ENCODE results near the gene TULP4. TPM values are rescaled to one million over a fixed set of nuclear protein-coding genes. Genes with fewer than 3 reads are reported as not detected.
A peak's percentile ranks its signal among the peaks of the same experiment; 100 is the strongest.
"Not testable (repeated sequence)": the region's sequence is repeated elsewhere in the genome, so short reads cannot be mapped to it uniquely, and the experiment has no call there.

Gene TULP4
- total RNA-seq, 1 donor from 2014 or later: 55.1 TPM

- peak in 1 of 2 donors; percentile 64 for DNase-seq (ENCODE audit: low read depth in 2 of 2)
These were observed 14.9 kb downstream of the TULP4 start for GRCh38 chr6:158327211-158327610.

GRCh38 chr6:158328952-158329351 lies 16.7 kb downstream of the TULP4 start:
- no peak for DNase-seq (ENCODE audit: low read depth in 2 of 2)

- DNase-seq (ENCODE audit: low read depth in 2 of 2): peak in 1 of 2 donors; percentile 37
These were observed 17.3 kb downstream of the TULP4 start for GRCh38 chr6:158329531-158329930.

- DNase-seq (ENCODE audit: low read depth in 2 of 2): no peak
These were observed 17.8 kb downstream of the TULP4 start for GRCh38 chr6:158330016-158330415.

- no peak for DNase-seq (ENCODE audit: low read depth in 2 of 2)
These were observed 20.0 kb downstream of the TULP4 start for GRCh38 chr6:158332237-158332636.

- no peak for DNase-seq (ENCODE audit: low read depth in 2 of 2)
These were observed 20.8 kb downstream of the TULP4 start for GRCh38 chr6:158333094-158333493.

- no peak for DNase-seq (ENCODE audit: low read depth in 2 of 2)
These were observed 22.3 kb downstream of the TULP4 start for GRCh38 chr6:158334534-158334933.

- DNase-seq (ENCODE audit: low read depth in 2 of 2): no peak
These were observed 25.1 kb downstream of the TULP4 start for GRCh38 chr6:158337332-158337731.

GRCh38 chr6:158338311-158339112 lies 26.2 kb downstream of the TULP4 start:
- no peak for DNase-seq (ENCODE audit: low read depth in 2 of 2)

- not testable (repeated sequence) for DNase-seq (ENCODE audit: low read depth in 2 of 2)
These were observed 26.9 kb downstream of the TULP4 start for GRCh38 chr6:158339197-158339596.

- no peak for DNase-seq (ENCODE audit: low read depth in 2 of 2)
These were observed 28.0 kb downstream of the TULP4 start for GRCh38 chr6:158340252-158340651.

- DNase-seq (ENCODE audit: low read depth in 2 of 2): no peak
These were observed 32.3 kb downstream of the TULP4 start for GRCh38 chr6:158344534-158344933.

GRCh38 chr6:158345444-158345843 lies 33.2 kb downstream of the TULP4 start:
- not testable (repeated sequence) for DNase-seq (ENCODE audit: low read depth in 2 of 2)

- peak in 1 of 2 donors; percentile 5 for DNase-seq (ENCODE audit: low read depth in 2 of 2)
These were observed 35.1 kb downstream of the TULP4 start for GRCh38 chr6:158347335-158347734.

- DNase-seq (ENCODE audit: low read depth in 2 of 2): not testable (repeated sequence)
These were observed 36.7 kb downstream of the TULP4 start for GRCh38 chr6:158348737-158349504.

GRCh38 chr6:158349505-158350275 lies 37.4 kb downstream of the TULP4 start:
- not testable (repeated sequence) for DNase-seq (ENCODE audit: low read depth in 2 of 2)

- not testable (repeated sequence) for DNase-seq (ENCODE audit: low read depth in 2 of 2)
These were observed 38.5 kb downstream of the TULP4 start for GRCh38 chr6:158350731-158351130.

GRCh38 chr6:158353883-158354877 lies 41.9 kb downstream of the TULP4 start:
- peak; percentile 31 to 79 for DNase-seq (ENCODE audit: low read depth in 2 of 2)

- no peak for DNase-seq (ENCODE audit: low read depth in 2 of 2)
These were observed 44.6 kb downstream of the TULP4 start for GRCh38 chr6:158356586-158357546.
